Neuronal stem cell (in vitro differentiated cells): Measurements from ENCODE around the gene MYLK3.

Experiments used
- DNase-seq: peaks from one replicate; pipeline ENCODE4 v3.0.0-alpha.2; 2013; ENCODE audit warnings: low spot score
- H2AFZ ChIP-seq: one replicate; pipeline ENCODE4 v1.6.1; 2013; ENCODE audit warnings: mild to moderate bottlenecking, low read length, inconsistent platforms
- H2AK5ac ChIP-seq: 2 replicates; pipeline ENCODE4 v1.6.1; 2013; ENCODE audit warnings: low read depth, mild to moderate bottlenecking, inconsistent platforms, low read length, moderate library complexity, mixed read lengths
- H2BK120ac ChIP-seq: 2 replicates; pipeline ENCODE4 v1.6.1; 2013; ENCODE audit warnings: low read depth, mild to moderate bottlenecking, inconsistent platforms, low read length, moderate library complexity, mixed read lengths
- H2BK12ac ChIP-seq: one replicate; pipeline ENCODE4 v1.6.1; 2013; ENCODE audit warnings: low read length, inconsistent platforms
- H2BK15ac ChIP-seq: 2 replicates; pipeline ENCODE4 v1.6.1; 2013; ENCODE audit warnings: mild to moderate bottlenecking, low read length, inconsistent platforms, mixed read lengths
- H2BK5ac ChIP-seq: one replicate; pipeline ENCODE4 v1.6.1; 2013; ENCODE audit warnings: inconsistent platforms, mild to moderate bottlenecking, low read length, moderate library complexity
- H3K14ac ChIP-seq: one replicate; pipeline ENCODE4 v1.6.1; 2013; ENCODE audit warnings: low read length, inconsistent platforms
- H3K18ac ChIP-seq: 2 replicates; pipeline ENCODE4 v1.6.1; 2013; ENCODE audit warnings: low read length, inconsistent platforms
- H3K23ac ChIP-seq: 2 replicates; pipeline ENCODE4 v1.6.1; 2013; ENCODE audit warnings: low read depth, mild to moderate bottlenecking, mixed read lengths, low read length, inconsistent platforms; ENCODE audit not compliant: poor library complexity
- H3K27ac ChIP-seq: replicated peaks from 3 replicates; pipeline ENCODE4 v1.5.1; 2013; ENCODE audit warnings: low read length, inconsistent platforms
- H3K27me3 ChIP-seq, 3 experiments: 2 replicates each; pipeline ENCODE4 v1.6.1; 2013; ENCODE audit warnings: low read length in 3 of 3, mild to moderate bottlenecking in 2 of 3, inconsistent platforms in 1 of 3, low read depth in 1 of 3, mixed read lengths in 1 of 3, moderate library complexity in 1 of 3; ENCODE audit not compliant: control insufficient read depth in 3 of 3, insufficient read depth in 3 of 3
- H3K36me3 ChIP-seq, 2 donors: replicated peaks in 1 of 2; 2 replicates each; pipeline ENCODE4 v1.6.1; 2013; ENCODE audit warnings: low read length in 2 of 2; ENCODE audit not compliant: control insufficient read depth in 2 of 2, insufficient read depth in 2 of 2
- H3K4ac ChIP-seq: 2 replicates; pipeline ENCODE4 v1.6.1; 2013; ENCODE audit warnings: inconsistent platforms, mild to moderate bottlenecking, low read length, moderate library complexity
- H3K4me1 ChIP-seq, 2 donors: 1 replicate in 1 of 2; 2 replicates in 1 of 2; pipeline ENCODE4 v1.6.1; 2013; ENCODE audit warnings: low read length in 2 of 2, low read depth in 1 of 2; ENCODE audit not compliant: control insufficient read depth in 2 of 2, insufficient read depth in 1 of 2
- H3K4me2 ChIP-seq: one replicate; pipeline ENCODE4 v1.6.1; 2013; ENCODE audit warnings: mild to moderate bottlenecking, low read length, inconsistent platforms; ENCODE audit not compliant: insufficient read depth, poor library complexity, severe bottlenecking
- H3K4me3 ChIP-seq, 2 donors: 2 replicates each; pipeline ENCODE4 v1.5.1; 2013; ENCODE audit warnings: low read length in 2 of 2, mild to moderate bottlenecking in 2 of 2, inconsistent platforms in 1 of 2, moderate library complexity in 1 of 2
- H3K79me1 ChIP-seq: one replicate; pipeline ENCODE4 v1.6.1; 2013; ENCODE audit warnings: low read depth, mild to moderate bottlenecking, inconsistent platforms, low read length, moderate library complexity
- H3K9ac ChIP-seq: one replicate; pipeline ENCODE4 v1.6.1; 2013; ENCODE audit warnings: mild to moderate bottlenecking, low read depth, low read length, inconsistent platforms; ENCODE audit not compliant: poor library complexity
- H3K9me3 ChIP-seq, 2 donors: replicated peaks in 1 of 2; 2 replicates each; pipeline versions ENCODE3 to v1.6.1; 2013; ENCODE audit warnings: low read length in 2 of 2, mild to moderate bottlenecking in 2 of 2, inconsistent platforms in 1 of 2, low read depth in 1 of 2, mixed read lengths in 1 of 2, moderate library complexity in 1 of 2; ENCODE audit not compliant: control insufficient read depth in 2 of 2, insufficient read depth in 1 of 2
- H4K8ac ChIP-seq: one replicate; pipeline ENCODE4 v1.6.1; 2013; ENCODE audit warnings: low read depth, mild to moderate bottlenecking, inconsistent platforms, low read length, moderate library complexity
- H4K91ac ChIP-seq: one replicate; pipeline ENCODE4 v1.6.1; 2013; ENCODE audit warnings: low read length, low read depth, mild to moderate bottlenecking, inconsistent platforms; ENCODE audit not compliant: poor library complexity
- WGBS, 2 donors: extraction: QIAGEN DNeasy Blood & Tissue Kit; methylation state at CpG; one replicate each; pipeline ENCODE4 v1.1.7; 2013; ENCODE audit warnings: missing lambda C conversion rate in 2 of 2, mixed read lengths in 1 of 2; ENCODE audit not compliant: insufficient read length in 2 of 2, insufficient replicate concordance in 1 of 2; ENCODE audit errors: extremely low coverage in 2 of 2; 5-methylcytosine and 5-hydroxymethylcytosine counted together

The MYLK3 gene

GRCh38 chr16:46768809-46769208 is 20.7 kb upstream of the MYLK3 start:
- Histone ChIP-seq H2BK12ac (no peak overlapping the region), H4K91ac (no peak overlapping the region), H3K79me1 (no peaks in the 10 kb centered on the region), H2BK15ac (no peak overlapping the region), H3K4ac (no peak overlapping the region), H3K23ac (no peak overlapping the region), H2AFZ (no peak overlapping the region), H3K4me2 (no peak overlapping the region), H3K36me3 (no peaks in the 10 kb centered on the region), H3K9me3 (no peaks in the 10 kb centered on the region), H4K8ac (no peak overlapping the region), H2BK120ac (no peak overlapping the region), H3K18ac (no peak overlapping the region), H3K9ac (no peak overlapping the region), H3K4me3 (no peak overlapping the region), H3K27ac (no peak overlapping the region), H3K4me1 (no peaks in the 10 kb centered on the region), H3K27me3 (no peaks in the 10 kb centered on the region), H2AK5ac (no peak overlapping the region), H2BK5ac (no peak overlapping the region), H3K14ac (no peak overlapping the region)
- no peak for DNase-seq
- WGBS, 2 donors, result no CpG with 5 or more reads among the region's 8 CpGs

- H3K9me3 ChIP-seq, result no peaks in the 10 kb centered on the region
- no peak overlapping the region for H3K18ac ChIP-seq
- H3K9ac ChIP-seq, result no peak overlapping the region
- H3K4ac ChIP-seq, result no peak overlapping the region
- no peaks in the 10 kb centered on the region for H3K27me3 ChIP-seq
- H4K91ac ChIP-seq, result no peak overlapping the region
- no peak overlapping the region for H4K8ac ChIP-seq
- H3K14ac ChIP-seq, result no peak overlapping the region
- no peaks in the 10 kb centered on the region for H3K4me1 ChIP-seq
- no peak overlapping the region for H2BK12ac ChIP-seq
- no peak overlapping the region for H2BK120ac ChIP-seq
- DNase-seq, result no peak
- H3K4me2 ChIP-seq, result no peak overlapping the region
- H2BK15ac ChIP-seq, result no peak overlapping the region
- no peak overlapping the region for H2AFZ ChIP-seq
- H3K27ac ChIP-seq, result no peak overlapping the region
- H3K79me1 ChIP-seq, result no peaks in the 10 kb centered on the region
- no peaks in the 10 kb centered on the region for H3K36me3 ChIP-seq
- H2BK5ac ChIP-seq, result no peak overlapping the region
- H3K23ac ChIP-seq, result no peak overlapping the region
- H3K4me3 ChIP-seq, result no peak overlapping the region
- WGBS, 2 donors, result no CpG with 5 or more reads among the region's 7 CpGs
- no peak overlapping the region for H2AK5ac ChIP-seq
Observed at GRCh38 chr16:46765050-46765449, 16.9 kb upstream of the MYLK3 start.

GRCh38 chr16:46763147-46763546 is 15.0 kb upstream of the MYLK3 start:
- peaks cover 0 to 1% of the 10 kb centered on the region in 2 donors for H3K4me1 ChIP-seq
- no peak overlapping the region for H3K4me2 ChIP-seq
- no peak overlapping the region for H3K4ac ChIP-seq
- no peak overlapping the region for H3K9ac ChIP-seq
- no peak overlapping the region for H3K14ac ChIP-seq
- H2AK5ac ChIP-seq, result no peak overlapping the region
- H3K9me3 ChIP-seq, result no peaks in the 10 kb centered on the region
- H3K4me3 ChIP-seq, result no peak overlapping the region
- WGBS, 2 donors, result no CpG with 5 or more reads among the region's 12 CpGs
- H3K18ac ChIP-seq, result no peak overlapping the region
- no peak overlapping the region for H2BK15ac ChIP-seq
- H3K27me3 ChIP-seq, result no peaks in the 10 kb centered on the region
- no peak overlapping the region for H4K91ac ChIP-seq
- H2BK12ac ChIP-seq, result no peak overlapping the region
- no peak overlapping the region for H2BK5ac ChIP-seq
- H3K23ac ChIP-seq, result no peak overlapping the region
- no peak overlapping the region for H2BK120ac ChIP-seq
- H3K79me1 ChIP-seq, result no peaks in the 10 kb centered on the region
- no peak overlapping the region for H3K27ac ChIP-seq
- H2AFZ ChIP-seq, result peak overlapping the region; percentile 78
- DNase-seq, result no peak
- no peaks in the 10 kb centered on the region for H3K36me3 ChIP-seq
- no peak overlapping the region for H4K8ac ChIP-seq

- Histone ChIP-seq H3K27me3 (no peaks in the 10 kb centered on the region), H3K4me1 (peaks cover 3 to 4% of the 10 kb centered on the region in 2 donors), H3K23ac (no peak overlapping the region), H3K4ac (no peak overlapping the region), H2BK12ac (no peak overlapping the region), H2BK15ac (no peak overlapping the region), H3K27ac (no peak overlapping the region), H3K79me1 (no peaks in the 10 kb centered on the region), H3K14ac (no peak overlapping the region), H3K18ac (no peak overlapping the region), H3K4me3 (no peak overlapping the region), H2BK120ac (no peak overlapping the region), H2AFZ (peak overlapping the region; percentile 78), H4K8ac (no peak overlapping the region), H3K9ac (no peak overlapping the region), H3K4me2 (no peak overlapping the region), H3K9me3 (no peaks in the 10 kb centered on the region), H2BK5ac (no peak overlapping the region), H3K36me3 (no peaks in the 10 kb centered on the region), H2AK5ac (no peak overlapping the region), H4K91ac (no peak overlapping the region)
- DNase-seq, result no peak
- no CpG with 5 or more reads among the region's 3 CpGs for WGBS, 2 donors
Observed at GRCh38 chr16:46762583-46762982, 14.4 kb upstream of the MYLK3 start.
